Suppressor macrophage treated with lipopolysaccharide for 1 hour (primary cell): ENCODE data around the gene ING5.
"Not testable (repeated sequence)": the region's sequence is repeated elsewhere in the genome, so short reads cannot be mapped to it uniquely, and the experiment has no call there.

ENCODE experiments used
- DNase-seq, 3 donors: peaks; one replicate each; pipeline ENCODE4 v3.0.0-alpha.2; 2020 to 2022

The ING5 gene

DNA sequence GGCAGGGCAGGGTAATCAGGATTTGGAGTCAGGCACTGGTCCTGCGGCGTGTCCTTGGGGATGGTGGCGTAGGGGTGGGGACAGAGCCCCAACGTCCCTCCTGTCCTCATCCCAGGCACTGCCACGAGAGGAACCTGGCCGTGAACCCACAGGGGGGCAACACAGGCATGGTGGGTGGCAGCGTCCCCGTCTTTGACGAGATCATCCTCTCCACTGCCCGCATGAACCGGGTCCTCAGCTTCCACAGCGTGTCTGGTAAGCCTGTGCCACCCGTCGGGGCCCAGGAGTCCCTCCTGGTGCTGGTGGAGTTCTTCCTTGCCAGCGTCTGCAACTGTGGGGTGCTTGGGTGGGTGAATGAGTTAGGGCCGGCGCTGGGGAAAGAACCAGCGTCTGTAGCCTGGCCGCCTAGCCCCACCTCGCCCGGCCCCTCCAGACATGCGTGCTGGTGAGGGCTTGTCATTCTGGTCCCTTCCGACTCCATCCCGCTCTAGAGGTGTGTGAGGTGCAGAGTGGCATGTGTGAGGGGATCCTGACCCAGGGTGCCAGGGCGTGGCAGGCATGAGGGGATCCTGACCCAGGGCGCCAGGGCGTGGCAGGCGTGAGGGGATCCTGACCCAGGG, 40.6 kb downstream of the ING5 start:
- DNase-seq = no peak

DNA sequence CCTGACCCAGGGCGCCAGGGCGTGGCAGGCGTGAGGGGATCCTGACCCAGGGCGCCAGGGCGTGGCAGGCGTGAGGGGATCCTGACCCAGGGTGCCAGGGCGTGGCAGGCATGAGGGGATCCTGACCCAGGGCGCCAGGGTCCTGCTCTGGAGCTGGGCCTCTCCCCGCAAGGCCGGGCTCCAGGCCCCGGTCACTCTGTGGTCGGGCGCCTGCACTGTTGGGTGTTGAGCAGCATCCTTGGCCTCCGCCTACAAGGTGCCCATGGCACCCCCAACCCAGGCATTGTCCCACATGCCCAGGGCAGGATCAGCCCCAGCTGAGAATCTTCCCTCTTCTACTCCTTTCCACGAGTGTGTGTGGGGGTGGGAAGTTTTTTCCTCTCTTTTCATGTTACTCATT, 41.2 kb downstream of the ING5 start:
- DNase-seq = not testable (repeated sequence)

DNA sequence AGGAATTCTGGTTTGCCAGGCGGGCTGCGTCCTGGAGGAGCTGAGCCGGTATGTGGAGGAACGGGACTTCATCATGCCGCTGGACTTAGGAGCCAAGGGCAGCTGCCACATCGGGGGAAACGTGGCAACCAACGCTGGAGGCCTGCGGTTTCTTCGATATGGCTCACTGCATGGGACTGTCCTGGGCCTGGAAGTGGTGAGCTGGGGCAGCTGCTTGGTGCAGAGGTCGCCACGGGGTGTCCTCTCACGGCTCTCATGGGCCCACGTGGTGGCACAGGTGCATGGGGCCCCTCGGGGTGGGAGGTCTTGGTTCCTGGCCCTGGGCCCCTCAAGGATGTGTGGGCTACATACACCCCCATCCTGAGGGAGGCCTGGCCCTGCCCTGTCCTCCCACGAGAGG, 41.8 kb downstream of the ING5 start:
- no peak for DNase-seq

DNA sequence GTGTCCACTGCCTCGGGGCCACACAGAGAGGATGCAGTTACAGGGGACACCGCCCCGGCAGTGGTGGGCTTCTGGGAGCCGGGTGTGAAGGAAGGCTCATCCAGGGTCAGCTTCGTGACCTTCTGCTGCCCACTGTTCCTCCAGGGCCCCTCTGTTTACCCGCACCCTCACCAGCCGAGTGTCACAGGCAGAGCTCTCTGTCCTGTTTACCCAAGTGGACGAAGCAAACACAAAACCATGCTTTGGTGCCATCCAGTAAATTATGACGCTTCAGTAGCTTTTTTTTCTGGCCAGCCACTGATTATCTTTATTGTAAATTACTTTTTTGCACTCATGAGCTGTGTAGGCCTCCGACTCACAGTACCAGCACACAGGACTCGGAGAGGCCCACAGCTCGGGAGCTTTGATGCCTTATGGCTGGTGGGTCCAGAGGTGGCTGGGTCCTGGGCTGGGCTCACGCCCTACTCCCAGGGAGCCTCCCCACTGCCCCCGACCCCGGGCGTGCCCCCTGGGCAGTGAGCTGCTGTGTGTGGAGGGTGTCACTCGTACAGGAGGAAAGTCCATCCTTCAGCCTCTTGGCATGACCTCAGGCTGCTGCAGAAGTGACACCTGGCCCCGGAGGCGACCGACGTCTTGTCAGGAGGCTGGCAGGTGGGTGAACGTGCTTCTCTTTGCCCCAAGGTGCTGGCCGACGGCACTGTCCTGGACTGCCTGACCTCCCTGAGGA, 42.4 kb downstream of the ING5 start:
- no peak for DNase-seq

DNA sequence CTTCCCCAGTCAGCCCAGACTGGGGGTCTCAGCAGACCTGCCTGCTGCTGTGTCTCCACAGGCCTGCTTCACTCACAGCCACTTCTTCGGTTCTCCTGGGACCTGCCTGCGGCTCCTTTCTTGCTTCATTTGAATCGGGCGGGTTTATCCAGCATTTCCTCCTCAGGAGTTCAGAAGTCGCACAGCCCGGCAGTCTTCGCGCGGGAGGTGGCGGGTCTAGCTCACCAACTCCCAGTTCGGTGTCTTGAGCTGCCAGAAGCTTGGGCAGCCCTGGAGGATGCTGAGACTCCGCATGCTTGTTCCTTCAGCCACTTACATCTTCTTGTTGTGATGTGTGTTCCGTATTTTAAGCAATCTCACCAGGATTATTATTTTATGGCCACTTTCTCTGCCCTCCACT, 43.4 kb downstream of the ING5 start:
- DNase-seq = no peak

DNA sequence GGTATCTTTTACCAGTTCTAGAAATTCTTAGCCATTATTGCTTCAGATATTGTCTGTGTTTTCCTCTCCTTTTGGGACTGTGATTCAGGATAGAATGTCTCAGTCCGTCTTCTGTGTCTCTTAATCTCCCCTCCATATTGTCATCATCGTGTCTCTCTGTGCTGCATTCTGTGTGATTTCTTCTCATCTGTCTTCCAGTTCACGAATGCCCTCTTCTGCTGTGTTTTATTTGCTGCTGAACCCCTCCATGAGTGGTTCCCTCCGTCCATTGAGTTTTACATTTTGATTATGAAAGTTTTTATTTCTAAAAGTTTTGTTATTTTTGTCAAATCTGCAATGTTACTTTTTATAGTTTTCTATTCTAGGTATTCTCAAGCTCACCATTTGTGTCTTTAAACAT, 44.2 kb downstream of the ING5 start:
- DNase-seq = no peak

DNA sequence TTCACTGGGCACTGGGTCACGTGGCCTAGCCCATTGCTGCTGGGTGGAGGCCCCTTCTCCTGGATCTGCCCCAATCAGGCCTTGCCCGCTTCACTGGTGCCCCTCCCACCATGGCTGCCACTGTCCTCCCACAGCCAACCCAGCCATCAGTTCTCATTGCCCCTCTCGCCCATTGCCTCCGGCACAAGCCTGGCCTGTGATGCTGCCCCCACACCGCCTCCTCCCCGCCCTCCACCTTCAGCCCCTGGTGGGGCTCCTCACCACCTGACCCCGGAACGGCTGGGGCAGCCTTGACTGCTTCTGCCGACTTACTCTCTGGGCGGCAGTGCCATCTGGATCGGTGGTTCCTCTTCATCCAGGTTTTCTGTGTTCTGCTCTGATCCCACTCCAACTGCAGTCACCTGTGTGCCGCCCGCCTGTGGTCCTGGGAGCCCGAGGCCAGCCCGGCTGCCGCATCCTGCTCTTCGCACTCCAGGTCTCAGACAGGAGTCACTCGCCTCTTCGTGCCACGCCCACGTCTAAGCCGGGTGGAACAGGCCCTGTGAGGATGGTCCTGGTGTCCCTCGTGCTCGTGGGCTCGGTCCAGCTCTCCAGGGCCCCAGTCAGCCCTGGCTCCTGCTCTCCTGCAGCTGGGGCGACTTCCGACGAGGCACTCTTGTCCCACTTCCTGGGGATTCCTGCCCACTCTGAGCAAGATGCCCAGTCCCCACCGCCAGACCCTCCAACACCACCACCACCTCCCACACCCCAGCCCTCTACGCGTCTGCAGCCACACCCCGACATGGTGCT, 46.8 kb downstream of the ING5 start:
- no peak for DNase-seq

DNA sequence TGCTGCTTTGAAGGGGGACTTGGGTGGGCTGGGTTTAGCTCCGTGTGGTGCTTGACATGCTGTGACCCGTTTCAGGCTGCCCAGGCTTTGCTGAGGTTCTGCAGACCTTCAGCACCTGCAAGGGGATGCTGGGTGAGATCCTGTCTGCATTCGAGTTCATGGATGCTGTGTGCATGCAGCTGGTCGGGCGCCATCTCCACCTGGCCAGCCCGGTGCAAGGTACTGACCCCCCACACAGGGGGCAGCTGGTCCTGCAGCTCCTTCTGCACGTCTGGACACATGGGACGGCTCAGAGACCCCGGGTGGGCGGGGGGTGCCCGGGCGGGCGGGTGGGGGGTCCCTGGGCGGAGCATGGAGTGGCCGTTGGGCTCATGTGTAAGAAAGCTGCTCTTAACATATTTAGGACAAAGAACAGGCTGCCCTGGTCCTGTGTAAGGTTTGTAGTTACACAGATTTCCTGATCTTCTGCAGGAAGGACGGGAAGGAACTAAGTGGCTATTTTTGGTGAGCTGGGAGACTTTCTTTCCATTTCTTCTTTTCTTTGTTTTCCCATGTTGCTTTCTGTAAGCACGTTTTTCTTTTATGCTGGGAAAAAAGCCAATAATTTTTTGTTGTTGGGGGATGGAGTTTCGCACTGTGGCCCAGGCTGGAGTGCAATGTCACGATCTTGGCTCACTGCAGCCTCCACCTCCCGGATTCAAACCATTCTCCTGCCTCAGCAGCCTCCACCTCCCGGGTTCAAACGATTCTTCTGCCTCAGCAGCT, 48.4 kb downstream of the ING5 start:
- no peak for DNase-seq

DNA sequence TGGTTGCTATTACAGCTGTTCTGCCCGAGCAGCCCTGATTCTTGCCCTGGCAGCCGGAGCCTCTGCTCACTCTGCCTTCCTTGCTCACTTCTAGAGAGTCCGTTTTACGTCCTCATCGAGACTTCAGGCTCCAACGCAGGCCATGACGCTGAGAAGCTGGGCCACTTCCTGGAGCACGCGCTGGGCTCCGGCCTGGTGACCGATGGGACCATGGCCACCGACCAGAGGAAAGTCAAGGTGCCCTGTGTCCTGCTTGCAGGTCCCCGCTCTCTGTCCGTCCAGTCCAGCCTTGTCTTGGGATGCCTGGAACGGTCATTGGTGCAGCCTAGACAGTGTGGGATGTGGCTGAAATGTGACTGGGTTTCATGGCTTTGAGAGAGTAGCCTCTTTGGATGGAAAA, 49.3 kb downstream of the ING5 start:
- DNase-seq = no peak

DNA sequence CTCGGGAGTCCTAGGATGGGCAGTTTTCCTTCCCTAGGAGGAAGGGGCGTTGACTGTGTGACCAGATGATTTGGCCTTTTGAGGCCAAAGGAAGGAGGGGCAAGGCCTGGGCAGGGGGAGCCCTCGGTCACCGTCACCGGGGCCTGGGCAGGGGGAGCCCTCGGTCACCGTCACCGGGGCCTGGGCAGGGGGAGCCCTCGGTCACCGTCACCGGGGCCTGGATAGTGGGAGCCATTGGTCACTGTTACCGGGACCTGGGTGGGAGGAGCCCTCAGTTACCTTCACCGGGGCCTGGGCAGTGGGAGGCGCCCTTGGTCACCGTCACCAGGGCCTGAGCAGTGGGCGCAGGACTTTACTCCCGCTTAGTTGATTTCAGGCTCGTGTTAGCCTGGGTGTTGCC, 49.9 kb downstream of the ING5 start:
- DNase-seq = no peak

DNA sequence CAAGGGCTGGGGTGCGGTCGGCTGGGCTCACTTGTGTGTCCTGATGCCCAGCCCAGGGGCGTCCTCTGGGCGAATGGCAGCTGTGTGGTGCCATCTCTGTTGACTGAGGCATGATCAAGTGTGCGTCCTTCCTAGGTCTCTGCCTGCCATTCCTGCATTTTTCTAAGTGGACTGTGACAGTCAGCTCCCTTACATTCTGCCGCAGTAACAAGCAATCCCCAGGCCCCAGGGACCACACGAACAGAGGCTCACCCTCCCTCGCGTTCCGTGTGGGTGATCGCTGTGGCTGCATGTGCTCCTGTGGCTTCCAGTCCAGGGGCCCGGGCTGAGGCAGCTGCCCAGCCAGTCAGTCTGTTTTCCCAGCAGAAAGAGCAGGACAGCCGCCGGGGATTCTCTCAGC, 50.4 kb downstream of the ING5 start:
- no peak for DNase-seq

DNA sequence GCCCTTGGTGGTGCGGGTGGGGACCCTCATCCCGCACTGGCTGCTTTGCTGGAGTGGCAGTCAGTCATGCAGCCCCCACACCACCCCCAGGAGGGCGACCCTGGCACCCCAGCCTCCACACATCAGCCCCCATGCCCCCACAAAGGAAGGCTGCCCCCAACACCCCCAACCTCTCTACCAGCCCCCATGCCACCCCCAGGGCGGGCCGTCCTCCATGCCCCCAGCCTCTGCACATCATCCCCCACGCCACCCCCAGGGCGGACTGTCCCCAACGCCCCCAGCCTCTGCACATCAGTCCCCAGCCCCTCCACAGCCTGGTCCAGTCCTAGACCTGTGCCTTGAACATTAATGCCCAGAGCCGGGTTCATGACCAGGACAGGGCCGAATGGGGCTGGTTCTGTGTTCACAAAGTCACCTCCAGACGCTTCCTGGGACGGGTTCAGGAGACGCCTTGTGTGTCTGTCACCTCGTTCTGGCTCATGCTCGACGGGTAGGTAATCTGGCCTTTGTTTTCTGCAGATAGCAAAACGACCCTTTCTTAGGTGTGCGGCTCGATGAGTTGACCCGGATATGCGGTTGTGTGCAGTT, 50.9 kb downstream of the ING5 start:
- no peak for DNase-seq

DNA sequence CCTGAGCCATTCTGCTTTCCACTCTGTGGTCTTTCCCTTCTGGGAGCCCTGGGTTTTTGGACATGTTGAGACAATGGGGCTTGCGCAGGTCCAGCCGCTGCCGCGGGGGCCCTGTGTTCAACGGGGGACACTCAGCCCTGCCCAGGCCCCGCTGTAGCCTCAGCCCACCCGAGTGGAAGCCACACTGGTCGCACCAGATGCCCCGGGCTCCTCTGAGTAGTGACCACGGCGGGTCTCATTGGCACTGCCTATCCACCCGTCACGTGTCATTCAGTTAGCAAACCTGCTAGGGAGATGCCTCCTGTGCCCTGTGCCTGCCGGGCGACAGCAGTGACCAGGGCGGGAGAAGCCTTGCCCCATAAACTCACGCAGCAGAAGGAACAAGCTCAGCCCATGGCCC, 51.7 kb downstream of the ING5 start:
- DNase-seq = no peak

DNA sequence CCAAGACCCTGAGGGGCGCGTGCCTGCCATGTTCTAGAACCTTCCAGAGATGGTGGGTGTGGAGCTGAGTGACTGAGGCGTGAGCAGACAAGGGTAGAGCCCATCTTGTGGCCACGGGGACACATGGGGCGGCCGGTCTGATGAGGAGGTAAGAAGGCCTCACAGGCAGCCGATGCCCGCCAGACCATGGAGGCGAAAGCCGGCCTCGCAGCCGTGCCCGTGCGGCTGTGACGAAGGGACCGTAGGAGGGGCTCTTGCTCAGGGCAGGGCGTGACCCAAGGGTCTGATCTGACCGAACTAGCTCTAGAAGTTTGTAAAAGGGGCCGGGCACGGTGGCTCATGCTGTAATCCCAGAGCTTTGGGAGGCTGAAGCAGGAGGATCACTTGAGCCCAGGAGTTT, 52.2 kb downstream of the ING5 start:
- DNase-seq = no peak

DNA sequence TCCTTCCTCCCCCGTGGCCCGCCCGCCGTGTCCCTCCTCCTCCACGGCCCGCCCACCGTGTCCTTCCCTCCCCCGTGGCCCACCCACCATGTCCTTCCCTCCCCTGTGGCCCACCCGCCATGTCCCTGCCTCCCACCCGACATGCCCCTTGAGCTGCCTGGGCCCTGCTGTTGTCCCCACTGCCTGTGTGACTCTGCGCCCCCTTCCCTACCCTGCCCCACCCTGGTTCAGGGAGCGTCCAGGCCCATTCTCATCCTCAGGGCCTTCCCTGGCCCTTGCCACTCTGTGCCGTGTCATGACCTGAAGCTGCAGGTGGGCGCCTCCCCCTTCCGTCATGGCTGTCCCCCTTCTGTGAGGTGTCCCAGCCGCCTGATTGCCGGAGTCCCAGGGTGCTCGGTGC, 53.3 kb downstream of the ING5 start:
- no peak for DNase-seq

DNA sequence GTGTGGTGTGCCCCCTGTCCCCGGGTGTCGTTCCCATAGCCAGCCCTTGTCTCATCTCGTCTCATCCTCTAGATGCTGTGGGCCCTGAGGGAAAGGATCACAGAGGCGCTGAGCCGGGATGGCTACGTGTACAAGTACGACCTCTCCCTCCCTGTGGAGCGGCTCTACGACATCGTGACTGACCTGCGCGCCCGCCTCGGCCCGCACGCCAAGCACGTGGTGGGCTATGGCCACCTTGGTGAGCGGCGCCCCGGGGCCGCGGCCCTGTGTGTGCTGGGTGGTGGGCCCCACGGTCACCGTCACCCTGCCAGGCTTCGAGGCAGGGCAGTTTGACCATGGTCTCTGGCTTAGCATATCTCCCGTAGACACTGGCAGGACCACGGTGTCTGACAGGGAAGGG, 53.9 kb downstream of the ING5 start:
- no peak for DNase-seq

DNA sequence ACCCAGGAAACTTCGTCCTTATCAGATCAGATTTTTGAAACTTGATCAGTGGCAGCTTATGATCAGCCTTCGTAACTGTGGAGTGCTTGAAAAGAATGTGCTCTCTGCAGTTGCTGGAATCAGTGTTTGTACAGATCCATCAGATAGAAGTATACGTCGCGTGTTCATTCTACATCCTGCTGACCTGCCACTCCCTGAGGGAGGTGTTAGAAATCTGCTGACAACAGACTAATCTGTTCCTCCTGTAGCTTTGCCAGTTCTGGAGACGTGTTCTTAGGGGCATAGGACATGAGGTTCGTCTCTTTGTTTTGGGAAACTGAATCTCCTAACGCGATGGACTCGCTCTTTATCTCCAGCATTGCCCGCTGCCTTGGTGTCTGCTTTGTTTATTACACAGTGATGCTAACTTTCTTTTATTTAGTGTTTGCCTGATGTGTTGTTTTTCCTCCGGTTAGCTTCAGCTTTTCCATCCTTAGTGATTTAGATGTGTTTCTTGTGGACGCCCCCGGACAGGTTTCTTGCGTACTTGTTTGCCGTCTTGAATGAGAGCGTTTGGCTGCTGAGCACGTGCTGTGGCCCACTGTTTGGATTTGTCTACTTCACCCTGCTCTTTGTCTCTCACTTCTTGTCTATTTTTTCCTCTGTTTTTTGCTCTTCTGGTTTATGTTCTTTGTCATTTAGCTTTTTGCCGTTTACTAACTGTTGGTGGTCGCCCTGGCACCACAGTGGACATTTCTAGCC, 57.4 kb downstream of the ING5 start:
- DNase-seq = no peak

DNA sequence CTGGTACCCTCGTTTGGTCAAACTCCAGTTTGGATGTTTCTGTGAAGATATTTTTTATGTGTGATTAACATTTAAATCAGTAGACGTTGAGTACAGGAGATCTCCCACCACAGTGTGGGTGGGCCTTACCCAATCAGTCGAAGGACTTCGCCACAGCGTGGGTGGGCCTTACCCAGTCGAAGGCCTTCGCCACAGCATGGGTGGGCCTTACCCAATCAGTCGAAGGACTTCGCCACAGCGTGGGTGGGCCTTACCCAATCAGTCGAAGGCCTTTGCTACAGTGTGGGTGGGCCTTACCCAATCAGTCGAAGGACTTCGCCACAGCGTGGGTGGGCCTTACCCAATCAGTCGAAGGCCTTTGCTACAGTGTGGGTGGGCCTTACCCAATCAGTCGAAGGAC, 58.1 kb downstream of the ING5 start:
- not testable (repeated sequence) for DNase-seq

DNA sequence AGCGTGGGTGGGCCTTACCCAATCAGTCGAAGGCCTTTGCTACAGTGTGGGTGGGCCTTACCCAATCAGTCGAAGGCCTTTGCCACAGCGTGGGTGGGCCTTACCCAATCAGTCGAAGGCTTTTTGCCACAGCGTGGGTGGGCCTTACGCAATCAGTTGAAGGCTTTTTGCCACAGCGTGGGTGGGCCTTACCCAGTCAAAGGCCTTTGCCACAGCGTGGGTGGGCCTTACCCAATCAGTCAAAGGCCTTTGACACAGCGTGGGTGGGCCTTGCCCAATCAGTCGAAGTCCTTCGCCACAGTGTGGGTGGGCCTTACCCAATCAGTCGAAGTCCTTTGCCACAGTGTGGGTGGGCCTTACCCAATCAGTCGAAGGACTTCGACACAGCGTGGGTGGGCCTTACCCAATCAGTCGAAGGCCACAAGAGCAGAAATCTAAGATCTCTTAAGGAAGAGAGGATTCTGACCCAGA, 58.5 kb downstream of the ING5 start:
- no peak for DNase-seq

DNA sequence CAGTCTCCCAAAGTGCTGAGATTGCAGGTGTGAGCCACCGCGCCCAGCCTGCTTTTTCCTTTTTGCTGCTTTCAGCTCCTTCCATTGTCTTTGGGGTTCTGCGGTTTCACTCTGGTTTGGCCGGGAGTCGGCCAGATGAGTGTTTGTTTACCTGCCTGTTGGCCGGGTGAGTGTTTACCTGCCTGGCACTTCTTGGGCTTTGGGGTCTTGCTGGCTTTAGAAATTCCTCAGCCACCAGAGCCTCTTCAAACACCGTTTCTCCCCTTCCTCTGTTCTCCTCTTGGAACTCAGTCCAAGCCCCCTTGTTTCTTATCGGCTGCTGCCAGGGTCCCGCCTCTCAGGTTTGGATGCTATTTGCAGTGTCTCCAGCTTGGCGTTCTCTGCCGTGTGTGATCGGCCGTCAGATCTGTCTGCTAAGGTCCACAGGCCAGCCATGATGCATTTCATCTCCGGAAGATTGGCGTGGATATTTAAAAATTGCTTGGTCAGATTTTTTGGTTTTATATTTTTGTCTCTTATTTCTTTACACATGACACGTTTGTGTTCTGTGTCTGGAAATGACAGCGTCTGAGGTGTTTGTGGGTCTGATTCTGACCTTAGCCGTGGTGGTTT, 60.6 kb downstream of the ING5 start:
- no peak for DNase-seq

DNA sequence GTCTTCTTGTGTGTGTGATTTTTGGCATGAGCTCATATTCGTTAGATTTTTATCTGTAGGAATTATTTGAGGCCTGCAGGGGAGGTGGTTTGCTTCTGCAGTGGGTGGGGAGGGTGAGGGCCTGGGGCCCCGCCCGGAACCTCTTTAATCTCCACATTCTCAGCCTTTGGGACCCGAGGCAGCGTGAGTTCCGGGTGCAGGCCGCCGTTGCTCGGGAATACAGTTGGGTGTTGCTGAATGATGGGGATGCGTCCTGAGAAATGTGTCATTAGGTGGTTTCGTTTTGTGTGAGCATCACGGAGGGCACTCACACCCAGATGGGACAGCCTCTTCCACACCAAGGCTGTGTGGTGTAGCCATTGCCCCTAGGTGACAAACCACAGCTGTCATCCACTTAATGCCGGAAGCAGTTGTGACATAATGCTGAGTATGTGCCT, 61.1 kb downstream of the ING5 start:
- no peak for DNase-seq
